Activated naive CD8-positive, alpha-beta T cell treated with anti-CD3 and anti-CD28 coated beads, Interleukin-2, amount 50 U/mL, for 16 hours (primary cell): Measurements from ENCODE around the gene GRPR.
"Not testable (repeated sequence)": the region's sequence is repeated elsewhere in the genome, so short reads cannot be mapped to it uniquely, and the experiment has no call there.

Source experiments
- DNase-seq: peaks from one replicate; pipeline ENCODE4 v3.0.0-alpha.2; 2020; ENCODE audit warnings: low read depth, low spot score

The GRPR gene

DNA sequence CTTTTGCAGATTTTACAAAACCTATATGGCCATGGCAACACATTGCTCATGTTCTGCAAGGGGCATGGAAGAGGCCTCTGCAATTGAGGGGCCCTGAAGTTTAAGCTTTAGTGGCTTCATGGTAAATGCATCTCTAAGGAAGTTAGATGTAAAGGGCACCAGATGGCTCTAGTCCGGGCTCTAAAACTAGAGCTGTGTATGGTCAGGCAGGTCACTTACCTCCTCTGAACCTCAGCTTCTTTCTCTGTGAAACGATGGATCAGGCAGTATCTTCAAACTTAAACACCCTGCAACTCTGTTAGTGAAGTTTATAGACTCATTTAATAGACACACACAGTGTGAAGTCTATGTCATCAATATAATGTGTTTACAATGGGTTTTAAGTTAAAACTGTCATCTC lies 53.9 kb downstream of the GRPR start:
- no peak for DNase-seq

DNA sequence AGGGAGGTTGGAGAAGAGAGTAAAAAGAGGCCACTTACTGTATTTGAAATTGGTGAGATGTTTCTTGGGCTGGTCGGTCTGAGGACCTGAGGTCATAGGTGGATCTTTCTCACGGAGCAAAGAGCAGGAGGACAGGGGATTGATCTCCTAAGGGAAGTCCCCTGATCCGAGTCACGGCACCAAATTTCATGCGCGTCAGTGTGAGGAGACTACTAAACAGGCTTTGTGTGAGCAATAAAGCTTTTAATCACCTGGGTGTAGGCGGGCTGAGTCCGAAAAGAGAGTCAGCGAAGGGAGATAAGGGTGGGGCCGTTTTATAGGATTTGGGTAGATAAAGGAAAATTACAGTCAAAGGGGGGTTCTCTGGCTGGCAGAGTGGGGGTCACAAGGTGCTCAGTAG lies 60.5 kb downstream of the GRPR start:
- not testable (repeated sequence) for DNase-seq

DNA sequence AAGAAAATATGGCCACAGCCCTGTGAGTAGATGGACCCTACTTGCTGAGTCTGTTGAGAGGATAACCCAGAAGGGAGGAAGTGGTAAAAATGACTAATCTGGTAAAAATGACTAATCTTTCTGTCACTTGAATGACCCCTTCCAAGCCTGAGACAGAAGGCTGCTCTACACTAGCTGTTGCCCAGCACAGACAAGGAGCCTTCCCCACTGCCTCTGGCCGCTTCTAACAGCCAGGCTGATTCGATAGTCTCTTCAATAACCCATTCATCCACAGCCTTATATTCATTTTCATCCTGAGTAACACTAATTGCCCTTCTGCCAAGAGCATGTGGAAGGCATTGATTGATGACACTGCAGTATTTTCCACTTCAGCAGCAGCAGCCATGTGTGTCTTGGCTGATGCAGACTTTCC lies 62.4 kb downstream of the GRPR start:
- no peak for DNase-seq

DNA sequence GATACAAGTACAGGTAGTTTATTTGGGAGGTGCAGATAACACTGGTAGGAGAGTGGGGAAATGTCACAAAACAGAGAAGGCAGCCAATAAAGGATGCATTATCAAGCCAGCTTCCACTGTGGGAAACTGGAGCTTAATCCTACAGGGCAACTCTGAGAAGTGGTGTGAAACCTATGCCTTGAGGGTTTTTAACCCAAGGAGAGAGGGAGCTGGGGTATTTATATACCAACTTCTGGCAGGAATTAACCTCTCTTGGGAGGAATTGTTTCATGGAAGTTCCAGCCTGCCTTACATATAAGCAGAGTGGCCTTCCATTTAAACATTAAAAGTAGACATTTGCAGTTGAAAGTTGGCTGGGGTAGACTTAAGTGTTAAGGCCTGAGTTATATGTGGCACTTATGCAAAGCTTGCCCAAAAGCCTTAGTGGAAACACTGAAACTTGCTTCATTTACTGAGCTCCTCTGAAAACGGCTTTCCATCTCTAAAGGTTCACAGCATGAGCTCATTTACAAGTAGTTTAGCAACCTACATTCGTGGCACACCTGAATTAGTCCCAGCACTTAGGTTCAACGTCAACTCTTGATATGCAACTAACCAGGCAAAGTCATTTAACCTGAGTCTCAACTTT lies 63.1 kb downstream of the GRPR start:
- DNase-seq = no peak

DNA sequence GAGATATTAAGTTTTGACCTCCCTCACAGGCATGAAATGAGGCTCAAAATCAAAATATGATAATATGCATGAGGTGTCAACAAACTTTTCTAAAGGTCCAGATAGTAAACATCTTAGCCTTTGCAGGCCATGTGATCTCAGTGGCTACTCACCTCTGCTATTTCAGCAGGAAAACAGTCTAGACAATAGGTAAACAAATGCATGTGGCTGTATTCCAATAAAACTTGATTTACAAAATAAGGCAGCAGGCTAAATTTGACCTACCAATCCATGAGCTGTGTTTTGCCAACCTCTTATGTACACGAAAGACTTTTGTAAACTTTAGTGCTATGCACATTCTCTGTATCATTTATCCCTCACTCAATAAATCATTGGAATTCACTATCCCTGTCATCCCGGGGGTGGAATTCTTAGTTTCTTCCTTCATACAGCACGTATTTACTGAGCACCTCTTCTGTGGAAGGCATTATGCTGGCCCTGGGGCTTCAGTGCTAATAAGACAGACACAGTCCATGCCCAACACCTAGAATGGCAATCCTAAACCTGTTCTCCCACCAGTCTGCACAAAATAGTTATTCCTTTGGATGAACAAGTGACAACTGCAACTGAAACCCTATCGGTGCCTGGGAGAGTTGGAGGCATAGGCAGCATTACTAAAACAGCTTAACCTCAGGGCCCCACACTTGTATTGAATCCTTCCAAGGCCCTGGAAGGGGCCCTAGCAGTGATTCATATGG lies 63.8 kb downstream of the GRPR start:
- no peak for DNase-seq

DNA sequence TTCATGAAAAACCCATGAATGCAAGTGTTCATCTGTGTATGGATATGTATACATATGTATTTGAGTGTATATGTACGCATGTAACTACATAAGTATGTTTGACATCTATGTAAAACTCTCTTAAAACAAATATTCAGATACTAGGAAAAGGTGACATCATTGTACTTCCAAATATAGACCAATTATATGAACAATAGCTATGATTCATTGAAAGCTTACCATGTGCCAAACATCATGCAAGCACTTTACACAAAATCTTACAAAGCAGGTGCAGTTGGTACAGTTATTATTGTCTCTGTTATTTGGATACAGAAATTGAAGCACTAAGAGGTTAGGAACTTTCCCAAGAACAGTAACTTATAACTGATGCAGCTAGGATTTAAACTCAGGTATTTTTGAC lies 65.3 kb downstream of the GRPR start:
- no peak for DNase-seq

DNA sequence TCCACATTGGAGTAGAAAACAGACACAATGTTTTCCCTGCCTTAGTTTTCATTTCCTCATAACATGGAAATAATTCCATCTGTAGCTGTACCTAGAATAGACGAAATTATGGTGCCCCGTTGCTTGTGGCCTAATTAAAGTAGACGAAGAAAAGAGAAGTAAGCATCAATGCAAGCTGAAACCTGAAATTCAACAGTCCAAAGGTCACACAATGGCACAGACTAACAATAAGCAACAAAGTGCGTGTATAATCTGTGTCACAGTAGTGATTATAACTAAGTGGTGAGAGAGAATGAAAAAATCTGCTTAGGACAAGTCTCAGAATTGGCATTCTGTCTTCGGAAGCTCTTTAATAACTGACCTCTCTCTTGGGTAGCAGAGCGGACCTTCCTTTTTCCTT lies 68.2 kb downstream of the GRPR start:
- no peak for DNase-seq

DNA sequence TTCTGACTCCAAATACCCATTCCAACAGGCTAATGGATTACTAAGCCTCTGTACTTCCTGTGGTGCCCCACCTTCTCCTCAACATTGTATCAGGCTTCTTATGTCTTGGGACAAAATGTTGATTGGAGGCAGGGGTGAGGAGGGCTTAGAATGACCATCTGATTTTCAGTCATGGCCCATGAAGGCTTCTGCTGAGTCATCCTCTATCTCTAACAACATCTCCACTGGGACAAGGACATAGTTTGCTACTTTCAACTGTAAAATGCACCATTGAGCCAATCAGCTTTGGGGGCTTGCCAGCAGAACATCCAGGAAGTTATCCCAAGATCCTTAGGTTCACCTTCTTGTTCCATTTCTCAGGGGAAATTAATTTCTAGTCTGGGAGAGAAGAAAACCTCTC lies 73.5 kb downstream of the GRPR start:
- no peak for DNase-seq

DNA sequence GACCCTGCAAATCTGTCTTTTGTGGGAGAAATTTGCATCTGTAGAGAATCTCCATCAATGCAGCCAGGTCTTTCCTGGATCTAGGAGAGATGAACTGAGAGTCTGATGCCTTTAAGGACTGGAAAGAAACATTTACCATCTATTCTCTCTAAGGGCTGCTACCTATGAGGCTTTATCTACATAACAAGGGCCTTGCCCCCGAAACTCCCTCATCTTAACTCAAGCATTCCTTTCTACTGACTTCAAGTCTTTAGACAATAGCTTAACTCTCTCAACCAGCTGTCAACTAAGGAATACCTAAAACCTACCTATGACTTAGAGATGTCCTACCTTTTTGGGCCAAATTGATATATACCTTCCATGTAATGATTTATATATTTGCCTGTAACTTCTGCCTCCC lies 76.0 kb downstream of the GRPR start:
- DNase-seq = no peak

DNA sequence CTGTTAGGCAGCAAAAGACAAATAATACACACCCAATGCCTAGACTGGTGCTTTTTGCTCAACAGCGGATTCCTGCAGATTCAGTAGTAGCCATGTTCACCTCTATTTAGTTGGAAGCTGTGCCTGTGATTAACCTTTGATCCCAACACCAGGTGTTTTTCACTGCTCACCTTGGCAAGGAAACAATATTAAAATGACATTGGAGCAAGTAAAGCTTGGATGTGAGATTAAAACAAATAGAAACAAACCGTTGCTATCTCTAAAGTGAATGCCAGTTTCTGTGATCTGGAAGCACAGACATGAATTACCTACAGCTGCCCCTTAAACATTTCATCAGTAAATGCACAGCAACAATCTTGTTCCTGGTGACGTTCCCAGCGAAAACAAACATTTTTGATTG lies 79.6 kb downstream of the GRPR start:
- DNase-seq = no peak
